Measurements from ENCODE around the gene INSM1.

Gene INSM1

GRCh38 chr20:20399531-20400500 is 31.9 kb downstream of the INSM1 start:
- DNase-seq (ENCODE audit: insufficient read length) (no peak), FAIRE-seq (no peak)
- no peak for TF ChIP-seq TAF1 (IDR thresholded peaks at IDR 0.05; ENCODE audit: borderline replicate concordance, low read depth, low read length)
- TF ChIP-seq POLR2AphosphoS5 (IDR thresholded peaks at IDR 0.05; ENCODE audit: low read depth, low read length) = no peak
- TF ChIP-seq POLR2A (IDR thresholded peaks at IDR 0.05; ENCODE audit: low read depth, low read length) = no peak

GRCh38 chr20:20401991-20402390 is 34.1 kb downstream of the INSM1 start:
- TF ChIP-seq POLR2A (IDR thresholded peaks at IDR 0.05; ENCODE audit: low read depth, low read length) (no peak), POLR2AphosphoS5 (IDR thresholded peaks at IDR 0.05; ENCODE audit: low read depth, low read length) (no peak), TAF1 (IDR thresholded peaks at IDR 0.05; ENCODE audit: borderline replicate concordance, low read depth, low read length) (no peak)
- DNase-seq (ENCODE audit: insufficient read length) = no peak
- FAIRE-seq = no peak

- no peak for FAIRE-seq
- TF ChIP-seq POLR2A (IDR thresholded peaks at IDR 0.05; ENCODE audit: low read depth, low read length) (no peak), POLR2AphosphoS5 (IDR thresholded peaks at IDR 0.05; ENCODE audit: low read depth, low read length) (no peak), TAF1 (IDR thresholded peaks at IDR 0.05; ENCODE audit: borderline replicate concordance, low read depth, low read length) (no peak)
- no peak for DNase-seq (ENCODE audit: insufficient read length)
Measured at GRCh38 chr20:20404633-20405032, 36.7 kb downstream of the INSM1 start.

- DNase-seq (ENCODE audit: insufficient read length) (no peak), FAIRE-seq (no peak)
- TF ChIP-seq POLR2AphosphoS5 (IDR thresholded peaks at IDR 0.05; ENCODE audit: low read depth, low read length) (no peak), POLR2A (IDR thresholded peaks at IDR 0.05; ENCODE audit: low read depth, low read length) (no peak), TAF1 (IDR thresholded peaks at IDR 0.05; ENCODE audit: borderline replicate concordance, low read depth, low read length) (no peak)
Measured at GRCh38 chr20:20405623-20406022, 37.7 kb downstream of the INSM1 start.

- DNase-seq (ENCODE audit: insufficient read length) (no peak), FAIRE-seq (no peak)
- TF ChIP-seq TAF1 (IDR thresholded peaks at IDR 0.05; ENCODE audit: borderline replicate concordance, low read depth, low read length) (no peak), POLR2A (IDR thresholded peaks at IDR 0.05; ENCODE audit: low read depth, low read length) (no peak), POLR2AphosphoS5 (IDR thresholded peaks at IDR 0.05; ENCODE audit: low read depth, low read length) (no peak)
Measured at GRCh38 chr20:20406306-20406705, 38.4 kb downstream of the INSM1 start.

- FAIRE-seq = no peak
- no peak for DNase-seq (ENCODE audit: insufficient read length)
- TF ChIP-seq POLR2AphosphoS5 (IDR thresholded peaks at IDR 0.05; ENCODE audit: low read depth, low read length) (no peak), POLR2A (IDR thresholded peaks at IDR 0.05; ENCODE audit: low read depth, low read length) (no peak), TAF1 (IDR thresholded peaks at IDR 0.05; ENCODE audit: borderline replicate concordance, low read depth, low read length) (no peak)
Measured at GRCh38 chr20:20407891-20408805, 40.2 kb downstream of the INSM1 start.

GRCh38 chr20:20409331-20409730 is 41.4 kb downstream of the INSM1 start:
- DNase-seq (ENCODE audit: insufficient read length) = no peak
- TF ChIP-seq POLR2AphosphoS5 (IDR thresholded peaks at IDR 0.05; ENCODE audit: low read depth, low read length) (no peak), TAF1 (IDR thresholded peaks at IDR 0.05; ENCODE audit: borderline replicate concordance, low read depth, low read length) (no peak), POLR2A (IDR thresholded peaks at IDR 0.05; ENCODE audit: low read depth, low read length) (no peak)

GRCh38 chr20:20410678-20411077 is 42.8 kb downstream of the INSM1 start:
- TF ChIP-seq POLR2AphosphoS5 (IDR thresholded peaks at IDR 0.05; ENCODE audit: low read depth, low read length) = no peak
- TF ChIP-seq TAF1 (IDR thresholded peaks at IDR 0.05; ENCODE audit: borderline replicate concordance, low read depth, low read length) = no peak
- TF ChIP-seq POLR2A (IDR thresholded peaks at IDR 0.05; ENCODE audit: low read depth, low read length) = no peak
- FAIRE-seq (no peak), DNase-seq (ENCODE audit: insufficient read length) (no peak)

More at GRCh38 chr20:20409331-20409730, 41.4 kb downstream of the INSM1 start:
- FAIRE-seq = no peak

- TF ChIP-seq POLR2AphosphoS5 (IDR thresholded peaks at IDR 0.05; ENCODE audit: low read depth, low read length) (no peak), TAF1 (IDR thresholded peaks at IDR 0.05; ENCODE audit: borderline replicate concordance, low read depth, low read length) (no peak), POLR2A (IDR thresholded peaks at IDR 0.05; ENCODE audit: low read depth, low read length) (no peak)
- no peak for DNase-seq (ENCODE audit: insufficient read length)
- no peak for FAIRE-seq
Measured at GRCh38 chr20:20411402-20411801, 43.5 kb downstream of the INSM1 start.

- TF ChIP-seq POLR2AphosphoS5 (IDR thresholded peaks at IDR 0.05; ENCODE audit: low read depth, low read length) (no peak), TAF1 (IDR thresholded peaks at IDR 0.05; ENCODE audit: borderline replicate concordance, low read depth, low read length) (no peak), POLR2A (IDR thresholded peaks at IDR 0.05; ENCODE audit: low read depth, low read length) (no peak)
- no peak for DNase-seq (ENCODE audit: insufficient read length)
- no peak for FAIRE-seq
Measured at GRCh38 chr20:20411836-20412235, 43.9 kb downstream of the INSM1 start.

GRCh38 chr20:20412750-20413149 is 44.8 kb downstream of the INSM1 start:
- DNase-seq (ENCODE audit: insufficient read length) (no peak), FAIRE-seq (no peak)
- TF ChIP-seq POLR2AphosphoS5 (IDR thresholded peaks at IDR 0.05; ENCODE audit: low read depth, low read length) (no peak), POLR2A (IDR thresholded peaks at IDR 0.05; ENCODE audit: low read depth, low read length) (no peak), TAF1 (IDR thresholded peaks at IDR 0.05; ENCODE audit: borderline replicate concordance, low read depth, low read length) (no peak)

Data from GM12892 (cell line).